ENCODE measurements around the gene RNF112. TPM values are rescaled to one million over a fixed set of nuclear protein-coding genes. Genes with fewer than 3 reads are reported as not detected.
"Not testable (repeated sequence)": the region's sequence is repeated elsewhere in the genome, so short reads cannot be mapped to it uniquely, and the experiment has no call there.

The RNF112 gene
- total and polyA plus RNA-seq, 12 donors: 0.64 to 8.1 (median 1.1) TPM

DNA sequence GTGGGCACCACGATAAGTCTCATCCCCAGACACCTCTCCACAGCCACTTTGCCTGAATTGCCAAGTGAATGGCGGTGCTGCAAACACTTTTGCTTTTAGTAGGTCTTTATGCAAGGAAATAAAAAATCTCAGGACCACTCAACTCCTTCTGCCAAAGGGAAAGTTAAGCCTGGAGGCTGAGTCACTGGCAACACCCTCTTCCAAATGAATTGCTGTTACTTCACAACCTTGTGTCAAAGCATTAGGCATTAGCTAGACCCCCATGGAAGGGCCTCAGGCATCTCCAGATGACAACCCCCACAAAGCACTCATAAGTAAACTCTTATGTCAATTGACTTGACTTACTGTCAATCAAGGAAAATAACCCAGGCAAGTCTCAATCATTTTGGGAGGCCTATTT lies 43.0 kb downstream of the RNF112 start:
- DNase-seq (no peak), ATAC-seq (no peak)
- no peaks in the 10 kb centered on the region for H3K36me3 ChIP-seq
- H3K4me1 ChIP-seq: peaks cover 0 to 2% (median 0%) of the 10 kb centered on the region in 9 donors
- H3K9me3 ChIP-seq: no peaks in the 10 kb centered on the region
- no peak overlapping the region for H3K27ac ChIP-seq
- intact Hi-C loops (cut with DNase I): no loop called here
- TF ChIP-seq, protein P1, sequence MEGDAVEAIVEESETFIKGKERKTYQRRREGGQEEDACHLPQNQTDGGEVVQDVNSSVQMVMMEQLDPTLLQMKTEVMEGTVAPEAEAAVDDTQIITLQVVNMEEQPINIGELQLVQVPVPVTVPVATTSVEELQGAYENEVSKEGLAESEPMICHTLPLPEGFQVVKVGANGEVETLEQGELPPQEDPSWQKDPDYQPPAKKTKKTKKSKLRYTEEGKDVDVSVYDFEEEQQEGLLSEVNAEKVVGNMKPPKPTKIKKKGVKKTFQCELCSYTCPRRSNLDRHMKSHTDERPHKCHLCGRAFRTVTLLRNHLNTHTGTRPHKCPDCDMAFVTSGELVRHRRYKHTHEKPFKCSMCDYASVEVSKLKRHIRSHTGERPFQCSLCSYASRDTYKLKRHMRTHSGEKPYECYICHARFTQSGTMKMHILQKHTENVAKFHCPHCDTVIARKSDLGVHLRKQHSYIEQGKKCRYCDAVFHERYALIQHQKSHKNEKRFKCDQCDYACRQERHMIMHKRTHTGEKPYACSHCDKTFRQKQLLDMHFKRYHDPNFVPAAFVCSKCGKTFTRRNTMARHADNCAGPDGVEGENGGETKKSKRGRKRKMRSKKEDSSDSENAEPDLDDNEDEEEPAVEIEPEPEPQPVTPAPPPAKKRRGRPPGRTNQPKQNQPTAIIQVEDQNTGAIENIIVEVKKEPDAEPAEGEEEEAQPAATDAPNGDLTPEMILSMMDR (IDR thresholded peaks at IDR 0.05): no peak
- H3K4me3 ChIP-seq: no peak overlapping the region
- WGBS, 2 donors: 89 to 96% methylated on average over 2 of the region's 2 CpGs
- peaks cover 0 to 7% (median 0%) of the 10 kb centered on the region in 7 donors for H3K27me3 ChIP-seq

DNA sequence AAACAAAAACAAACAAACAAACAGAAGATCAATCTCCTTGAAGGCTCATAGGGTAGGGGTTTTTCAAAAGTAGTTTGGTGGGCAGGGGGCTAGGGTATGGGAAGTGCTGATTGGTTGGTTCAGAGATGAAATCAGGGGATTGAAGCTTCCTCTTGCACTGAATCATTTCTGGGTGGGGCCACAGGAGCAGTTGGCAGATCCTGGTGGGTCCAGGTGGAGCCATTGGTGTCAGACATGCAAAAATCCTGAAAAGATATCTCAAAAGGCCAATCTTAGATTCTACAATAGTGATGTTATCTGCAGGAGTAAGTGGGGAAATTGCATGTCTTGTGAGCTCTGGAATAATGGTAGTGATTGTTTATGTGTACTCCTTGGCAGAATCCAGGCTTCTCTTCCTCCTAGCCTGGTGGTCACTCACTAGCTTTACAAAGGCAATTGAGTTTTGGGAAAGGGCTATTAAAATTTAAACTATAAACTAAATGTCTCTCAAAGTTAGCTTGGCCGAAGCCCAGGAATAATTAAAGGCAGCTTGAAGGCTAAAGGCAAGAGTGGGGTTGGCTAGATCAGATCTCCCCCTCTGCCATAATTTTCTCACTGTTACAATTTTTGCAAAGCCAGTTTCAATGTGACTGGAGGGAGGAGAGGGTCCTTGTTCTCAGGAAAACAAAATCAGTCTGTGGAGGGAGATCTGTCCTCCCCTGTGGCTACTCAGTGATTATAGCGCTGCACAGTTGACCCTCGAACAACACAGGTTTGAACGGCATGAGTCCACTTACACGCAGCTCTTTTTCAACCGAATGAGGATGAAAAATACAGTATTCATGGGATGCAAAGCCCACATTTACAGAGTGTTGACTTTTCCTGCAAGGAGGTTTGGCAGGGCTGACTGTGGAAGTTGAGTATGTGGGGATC lies 45.2 kb downstream of the RNF112 start:
- no peaks in the 10 kb centered on the region for H3K9me3 ChIP-seq
- H3K4me3 ChIP-seq: no peak overlapping the region
- no peak overlapping the region for H3K27ac ChIP-seq
- TF ChIP-seq, protein P1 (IDR thresholded peaks at IDR 0.05): no peak
- ATAC-seq: no peak
- intact Hi-C loops (cut with DNase I): no loop called here
- no peak for DNase-seq
- WGBS, 2 donors: 82 to 87% methylated on average over 6 of the region's 6 CpGs
- peaks cover 0 to 9% (median 3%) of the 10 kb centered on the region in 9 donors for H3K4me1 ChIP-seq
- H3K36me3 ChIP-seq: no peaks in the 10 kb centered on the region
- peaks cover 0 to 7% (median 0%) of the 10 kb centered on the region in 7 donors for H3K27me3 ChIP-seq

DNA sequence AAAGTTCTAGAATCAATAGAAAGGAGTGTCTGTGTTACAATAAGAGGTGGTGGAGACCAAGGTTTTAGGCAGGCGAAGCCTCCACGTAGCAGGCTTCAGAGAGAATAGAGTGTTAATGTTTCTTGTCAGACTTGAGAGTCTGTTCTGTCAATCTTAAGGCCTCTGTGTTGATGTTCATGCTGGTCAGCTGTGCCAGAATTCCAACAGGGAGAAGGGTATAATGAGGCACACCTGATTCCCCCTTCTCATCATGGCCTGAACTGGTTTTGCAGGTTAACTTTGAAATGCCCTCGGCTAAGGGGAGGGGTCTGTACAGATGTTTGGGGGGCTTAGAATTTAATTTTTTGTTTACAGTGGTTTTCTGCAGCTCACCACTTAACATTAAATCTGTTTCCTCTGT lies 46.0 kb downstream of the RNF112 start:
- intact Hi-C loops (cut with DNase I): no loop called here
- peaks cover 0 to 7% (median 0%) of the 10 kb centered on the region in 7 donors for H3K27me3 ChIP-seq
- no peak overlapping the region for H3K27ac ChIP-seq
- DNase-seq: no peak
- no peaks in the 10 kb centered on the region for H3K36me3 ChIP-seq
- TF ChIP-seq, protein P1 (IDR thresholded peaks at IDR 0.05): no peak
- no peaks in the 10 kb centered on the region for H3K9me3 ChIP-seq
- peaks cover 0 to 13% (median 6%) of the 10 kb centered on the region in 9 donors for H3K4me1 ChIP-seq
- H3K4me3 ChIP-seq: no peak overlapping the region
- ATAC-seq: no peak
- 88 to 97% methylated on average over 3 of the region's 3 CpGs for WGBS, 2 donors

DNA sequence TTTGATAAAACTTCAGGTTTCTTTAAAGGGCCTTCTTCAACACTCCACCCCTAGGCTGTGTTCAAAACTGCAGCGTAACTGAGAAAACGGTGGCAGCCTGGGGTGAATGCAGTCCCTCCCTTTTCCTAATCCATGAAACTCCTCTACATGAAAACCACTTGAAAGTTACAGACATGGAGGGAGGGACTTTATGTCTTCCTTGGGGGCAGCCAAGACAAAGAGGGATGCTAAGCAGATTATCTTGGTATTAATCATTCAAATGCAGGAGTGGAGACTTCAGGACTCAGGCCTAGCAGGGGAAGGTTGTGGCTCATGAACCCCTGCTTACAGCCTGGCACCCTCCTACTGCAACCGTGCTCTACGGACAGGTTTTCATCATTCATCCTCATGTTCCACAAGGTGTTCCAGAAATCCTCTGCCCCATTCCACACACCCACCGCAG lies 46.8 kb downstream of the RNF112 start:
- Histone ChIP-seq H3K36me3 (no peaks in the 10 kb centered on the region), H3K9me3 (no peaks in the 10 kb centered on the region), H3K4me1 (peaks cover 0 to 21% (median 6%) of the 10 kb centered on the region in 9 donors), H3K4me3 (no peak overlapping the region), H3K27ac (no peak overlapping the region), H3K27me3 (peaks cover 0 to 7% (median 0%) of the 10 kb centered on the region in 7 donors)
- WGBS, 2 donors: 71 to 75% methylated on average over 5 of the region's 5 CpGs
- DNase-seq (no peak), ATAC-seq (no peak)
- intact Hi-C loops (cut with DNase I): no loop called here
- TF ChIP-seq, protein P1 (IDR thresholded peaks at IDR 0.05): no peak

DNA sequence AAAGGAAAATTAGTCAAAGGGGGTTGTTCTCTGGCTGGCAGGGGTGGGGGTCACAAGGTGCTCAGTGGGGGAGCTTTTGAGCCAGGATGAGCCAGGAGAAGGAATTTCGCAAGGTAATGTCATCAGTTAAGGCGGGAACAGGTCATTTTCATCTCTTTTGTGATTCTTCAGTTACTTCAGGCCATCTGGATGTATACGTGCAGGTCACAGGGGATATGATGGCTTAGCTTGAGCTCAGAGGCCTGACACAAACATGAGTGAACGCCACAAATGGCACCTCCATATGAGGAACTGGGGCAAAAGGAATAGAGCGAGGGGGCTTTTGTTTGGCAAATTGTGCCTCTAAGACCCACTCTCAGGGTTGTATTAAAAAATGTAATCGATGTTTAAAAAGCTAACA lies 47.4 kb downstream of the RNF112 start:
- DNase-seq; H3K27ac ChIP-seq; H3K27me3 ChIP-seq; ATAC-seq; intact Hi-C loops (cut with DNase I); H3K4me3 ChIP-seq; H3K36me3 ChIP-seq; H3K9me3 ChIP-seq: not testable (repeated sequence)
- WGBS, 2 donors: 92 to 94% methylated on average over 6 of the region's 6 CpGs
- peaks cover 0 to 27% (median 6%) of the 10 kb centered on the region in 9 donors for H3K4me1 ChIP-seq

DNA sequence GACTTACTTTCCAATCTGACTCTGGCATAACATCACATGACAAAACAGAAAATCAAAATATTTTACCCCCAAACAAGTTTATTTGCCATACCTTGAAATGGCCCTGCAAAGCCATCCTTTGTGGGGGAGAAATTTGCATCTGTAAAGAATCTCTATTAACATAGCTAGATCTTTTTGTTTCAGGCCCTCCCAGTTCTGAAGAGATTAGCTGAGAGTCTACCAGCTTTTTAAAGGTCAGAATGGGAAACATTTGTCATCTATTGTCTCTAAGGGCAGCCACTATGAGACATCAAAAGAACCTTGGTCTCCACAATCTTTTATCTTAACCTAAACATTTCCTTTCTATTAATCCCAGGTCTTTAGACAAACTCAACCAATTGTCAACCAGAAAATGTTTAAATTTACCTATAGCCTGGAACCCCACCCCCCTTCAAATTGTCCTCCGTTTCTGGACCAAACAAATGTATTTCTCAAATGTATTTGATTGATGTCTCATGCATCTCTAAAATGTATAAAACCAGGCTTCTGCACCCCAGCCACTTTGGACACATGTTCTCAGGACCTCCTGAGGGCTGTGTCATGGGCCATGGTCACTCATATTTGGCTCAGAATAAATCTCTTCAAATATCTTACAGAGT lies 48.1 kb downstream of the RNF112 start:
- WGBS, 2 donors: 72 to 85% methylated on average over 1 of the region's 1 CpG
- H3K4me3 ChIP-seq; intact Hi-C loops (cut with DNase I); H3K27me3 ChIP-seq; ATAC-seq; H3K36me3 ChIP-seq; H3K9me3 ChIP-seq; DNase-seq; H3K27ac ChIP-seq: not testable (repeated sequence)
- peaks cover 0 to 34% (median 6%) of the 10 kb centered on the region in 9 donors for H3K4me1 ChIP-seq

All from heart right ventricle (tissue), 16 donors.